HG03432 (cell line): ENCODE data around the gene TEX47.

Experiments used
- ATAC-seq: cut with Tn5 transposase; IDR thresholded peaks from one replicate; pipeline ENCODE4 v1.9.1; 2021; ENCODE audit warnings: mild to moderate bottlenecking, moderate library complexity; ENCODE audit not compliant: unreplicated experiment

TEX47 gene

DNA sequence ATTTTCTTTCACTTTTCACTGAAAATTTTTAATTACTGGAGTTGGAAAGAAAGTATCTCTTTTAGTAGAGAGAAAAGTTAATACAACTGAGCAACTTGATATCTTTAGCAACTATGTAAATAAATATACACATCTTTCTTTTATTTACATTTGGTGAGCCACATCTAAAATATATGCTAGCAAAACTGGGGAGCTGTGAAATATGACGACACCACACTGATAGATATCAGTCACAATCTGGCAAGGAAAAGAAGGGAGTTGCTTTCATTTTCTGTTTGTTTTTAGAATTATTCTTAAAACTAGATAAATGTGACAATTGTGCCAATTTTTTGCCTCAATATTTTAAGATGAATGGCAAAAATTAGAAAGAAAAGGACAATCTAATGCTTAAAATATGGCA is 38.7 kb downstream of the TEX47 start:
- no peak for ATAC-seq

GRCh38 chr7:88746126-88746525 is 49.4 kb downstream of the TEX47 start:
- no peak for ATAC-seq
